HepG2 (cell line): Measurements from ENCODE around the gene NIFK. TPM values are rescaled to one million over a fixed set of nuclear protein-coding genes. Genes with fewer than 3 reads are reported as not detected.
A peak's percentile ranks its signal among the peaks of the same experiment; 100 is the strongest.

Source experiments
- ATAC-seq: fragments of 200-7000 bp; cut with Tn5 transposase; 3 replicates; pipeline ENCODE4 v1.9.1; 2020; ENCODE audit warnings: mild to moderate bottlenecking, moderate library complexity
- BruUV-seq: library from RNA; stranded (reverse); fragments of 400-500 nt; replicated peaks from 2 replicates; lab custom pipeline; 2021; lab: Mats Ljungman, UMichigan
- CTCF ChIA-PET: fragments of 300-600 bp; formaldehyde crosslinking; extraction: SDS; loops from one replicate; lab custom pipeline; 2021; ENCODE audit warnings: low total read pairs, inconsistent platforms, low intra/inter-chr PET ratio; lab: Yijun Ruan, JAX
- POLR2A ChIA-PET: fragments of 350-600 bp; sonication (Branson Sonifier 250); formaldehyde crosslinking; loops from one replicate; lab custom pipeline; 2020; ENCODE audit warnings: antibody characterized with exemption, inconsistent platforms; lab: Yijun Ruan, JAX
- DNase-seq: peaks from one replicate; pipeline ENCODE4 v3.0.0-alpha.2; 2015; ENCODE audit warnings: low spot score
- FAIRE-seq: peaks from 3 replicates; lab custom pipeline; 2011; peaks lifted over from hg19 to GRCh38; lab: Jason Lieb, UNC
- H2AFZ ChIP-seq: one replicate; pipeline ENCODE4 v1.6.1; 2011; ENCODE audit warnings: low read length, inconsistent platforms
- H3K27ac ChIP-seq: fragments of 300-600 bp; 3 replicates; pipeline ENCODE4 v1.8.0; 2011; ENCODE audit warnings: mixed run types, mild to moderate bottlenecking, mixed read lengths, low read length, inconsistent platforms; ENCODE audit not compliant: insufficient read depth; ENCODE audit errors: extremely low read length
- H3K27me3 ChIP-seq, 2 experiments: fragments of 200-600 bp in 1 of 2; 2 replicates in 1 of 2; 3 replicates in 1 of 2; pipeline versions ENCODE4 v1.6.0 to v1.8.0; 2011; ENCODE audit warnings: low read length in 2 of 2, mild to moderate bottlenecking in 2 of 2, moderate library complexity in 2 of 2, inconsistent platforms in 1 of 2; ENCODE audit not compliant: insufficient read depth in 2 of 2, control insufficient read depth in 1 of 2
- H3K36me3 ChIP-seq, 2 experiments: fragments of 200-600 bp in 1 of 2; replicated peaks in 1 of 2; 2 replicates in 1 of 2; 3 replicates in 1 of 2; pipeline versions ENCODE4 v1.5.1 to v1.8.0; 2011; ENCODE audit warnings: low read length in 2 of 2, inconsistent platforms in 1 of 2; ENCODE audit not compliant: insufficient read depth in 2 of 2, control insufficient read depth in 1 of 2
- H3K4me1 ChIP-seq: 2 replicates; pipeline ENCODE4 v1.5.1; 2012; ENCODE audit warnings: low read length, inconsistent platforms; ENCODE audit not compliant: insufficient read depth
- H3K4me2 ChIP-seq: 2 replicates; pipeline ENCODE4 v1.6.0; 2011; ENCODE audit warnings: low read depth, low read length, inconsistent platforms
- H3K4me3 ChIP-seq, 3 experiments: fragments of 200-600 bp in 1 of 3; sonication (generic), shearing (Covaris generic) in 1 of 3; replicated peaks in 1 of 3; 2 replicates each; pipeline ENCODE4 v1.5.1; 2011 to 2016; ENCODE audit warnings: low read length in 3 of 3, inconsistent platforms in 2 of 3, low read depth in 2 of 3, mild to moderate bottlenecking in 2 of 3, control low read depth in 1 of 3, mixed read lengths in 1 of 3; ENCODE audit not compliant: insufficient read depth in 1 of 3
- H3K79me2 ChIP-seq: one replicate; pipeline ENCODE4 v1.6.1; 2011; ENCODE audit warnings: low read length, inconsistent platforms; ENCODE audit not compliant: insufficient read depth
- H3K9ac ChIP-seq: 2 replicates; pipeline ENCODE4 v1.6.0; 2011; ENCODE audit warnings: mild to moderate bottlenecking, low read depth, low read length, inconsistent platforms; ENCODE audit not compliant: insufficient read depth
- H3K9me3 ChIP-seq: 2 replicates; pipeline ENCODE4 v1.5.1; 2012; ENCODE audit warnings: mild to moderate bottlenecking, low read length
- H4K20me1 ChIP-seq: 2 replicates; pipeline ENCODE4 v1.6.0; 2011; ENCODE audit warnings: inconsistent platforms, mild to moderate bottlenecking, low read length, moderate library complexity; ENCODE audit not compliant: insufficient read depth
- CREM ChIP-seq, 2 experiments: sonication (generic) in 1 of 2; formaldehyde crosslinking in 1 of 2; IDR thresholded peaks; 2 replicates each; pipeline versions ENCODE4 v1.4.0 to v1.6.1; 2016 to 2020; ENCODE audit warnings: antibody characterized with exemption in 1 of 2, mild to moderate bottlenecking in 1 of 2, missing genetic modification reagents in 1 of 2
- DR1 ChIP-seq: sonication (generic); formaldehyde crosslinking; IDR thresholded peaks from 2 replicates; pipeline ENCODE4 v1.8.0; 2021; ENCODE audit warnings: mild to moderate bottlenecking, missing genetic modification reagents, inconsistent platforms
- GPN1 ChIP-seq: sonication (generic); formaldehyde crosslinking; IDR thresholded peaks from 2 replicates; pipeline ENCODE4 v1.5.1; 2020; ENCODE audit warnings: missing genetic modification reagents, borderline replicate concordance
- SIN3A ChIP-seq: IDR thresholded peaks from 2 replicates; pipeline ENCODE4 v1.6.1; 2011; ENCODE audit warnings: low read depth, mild to moderate bottlenecking, control low read depth, low read length, borderline replicate concordance
- TMF1 ChIP-seq: sonication (generic); formaldehyde crosslinking; IDR thresholded peaks from 2 replicates; pipeline ENCODE4 v1.8.1; 2022; ENCODE audit warnings: low read depth, missing genetic modification reagents
- ZFP90 ChIP-seq: sonication (generic); formaldehyde crosslinking; IDR thresholded peaks from 2 replicates; pipeline ENCODE4 v1.8.0; 2022; ENCODE audit warnings: missing genetic modification reagents, mild to moderate bottlenecking, inconsistent platforms, borderline replicate concordance
- ZKSCAN8 ChIP-seq: IDR thresholded peaks from 2 replicates; pipeline ENCODE4 v1.6.1; 2016; ENCODE audit warnings: borderline replicate concordance, missing genetic modification reagents, missing compliant biosample characterization
- ZNF335 ChIP-seq: sonication (generic); formaldehyde crosslinking; IDR thresholded peaks from 2 replicates; pipeline ENCODE4 v1.4.0; 2020; ENCODE audit warnings: missing genetic modification reagents
- ZSCAN20 ChIP-seq: sonication (generic); formaldehyde crosslinking; IDR thresholded peaks from 2 replicates; pipeline ENCODE4 v1.4.0; 2020; ENCODE audit warnings: missing genetic modification reagents, mild to moderate bottlenecking, borderline replicate concordance
- WGBS: methylation state at CpG from one replicate; pipeline ENCODE4 v1.1.6; 2017; ENCODE audit warnings: low lambda C conversion rate; 5-methylcytosine and 5-hydroxymethylcytosine counted together
- in situ Hi-C: cut with HindIII; loops from 2 replicates; pipeline ENCODE4 v1.10.0; 2017; ENCODE audit warnings: low pct_unique_long_range_greater_than_20kb; ENCODE audit not compliant: extremely low pct_ligation_motif_present
- intact Hi-C: fragments of 100-400 bp; cut with micrococcal nuclease; formaldehyde crosslinking; loops from one replicate; pipeline ENCODE4 v1.10.0; 2022; ENCODE audit not compliant: unreplicated experiment
- polyA plus RNA-seq, 8 experiments: library from polyadenylated mRNA; depleted of rRNA in 3 of 8; stranded (reverse) in 7 of 8; unstranded in 1 of 8; fragments of >200 nt; fragmentation: Illumina TruSeq in 4 of 8; extraction: Trizol in 4 of 8; gene quantifications; 2 replicates each; pipeline versions ENCODE4 v1.2.1 to v1.2.3, GENCODE V29; 2011 to 2016; ENCODE audit warnings: low read depth in 4 of 8, missing spikeins in 1 of 8, mixed read lengths in 1 of 8; ENCODE audit not compliant: insufficient read depth in 1 of 8
- total RNA-seq, 5 experiments: library from RNA; depleted of rRNA; stranded (reverse); fragments of >200 nt; fragmentation: Illumina TruSeq; extraction: Trizol; gene quantifications; 2 replicates each; pipeline ENCODE4 v1.2.3, GENCODE V29; 2016; ENCODE audit warnings: low read depth in 1 of 5
- TF ChIP-seq, protein P1 (sequence below): sonication (generic); formaldehyde crosslinking; IDR thresholded peaks from 2 replicates; pipeline ENCODE4 v1.4.0; 2020; ENCODE audit warnings: missing genetic modification reagents

Gene NIFK
- total and polyA plus RNA-seq, 2 of the 13 experiments (the other 11 are each of a cell fraction or from before 2014, with no cell fraction given): 19.6 to 105 TPM

DNA sequence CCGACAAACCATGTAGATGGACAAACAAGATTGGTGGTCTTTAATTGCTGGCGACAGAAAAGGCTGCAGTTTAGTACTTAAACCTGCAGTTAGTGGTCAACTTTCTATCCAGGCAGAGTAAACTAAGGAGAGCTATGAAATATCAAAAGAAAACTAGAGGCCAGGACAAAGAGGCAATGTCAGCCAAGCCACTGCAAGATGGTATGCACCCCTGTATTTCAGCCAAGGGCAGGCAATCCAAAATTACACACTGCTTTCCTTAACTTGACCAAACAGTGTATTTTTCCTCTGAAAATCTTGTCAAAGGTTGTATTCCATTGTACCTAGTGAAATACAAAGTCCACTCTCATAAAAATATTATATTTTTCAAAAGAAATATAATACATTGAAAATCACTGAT, 9.3 kb downstream of the NIFK start:
- no peaks in the 10 kb centered on the region for H3K9me3 ChIP-seq
- no peak overlapping the region for H2AFZ ChIP-seq
- 0 out of 2 replicates have a peak, but pooled peaks cover 4% of the 10 kb centered on the region for H3K4me1 ChIP-seq
- FAIRE-seq (no peak), ATAC-seq (no peak), DNase-seq (no peak)
- POLR2A ChIA-PET: interaction anchor here (1.0 kb wide), 1 partner anchor 9 kb away, joined by 7 read pairs; the partner anchor contains the start of gene NIFK
- no peaks in the 10 kb centered on the region for H3K27me3 ChIP-seq
- BruUV-seq: TSS peak; percentile 26
- in situ Hi-C loops: no loop called here
- TF ChIP-seq ZFP90 (CRISPR knock-in tag) (no peak), GPN1 (CRISPR knock-in tag) (no peak), DR1 (CRISPR knock-in tag) (no peak), SIN3A (no peak), ZKSCAN8 (no peak), ZNF335 (CRISPR knock-in tag) (no peak), CREM (IDR thresholded peaks at IDR 0.05) (no peak), CREM (CRISPR knock-in tag; IDR thresholded peaks at IDR 0.05) (no peak), TMF1 (CRISPR knock-in tag) (no peak), ZSCAN20 (CRISPR knock-in tag) (no peak)
- TF ChIP-seq, protein P1, sequence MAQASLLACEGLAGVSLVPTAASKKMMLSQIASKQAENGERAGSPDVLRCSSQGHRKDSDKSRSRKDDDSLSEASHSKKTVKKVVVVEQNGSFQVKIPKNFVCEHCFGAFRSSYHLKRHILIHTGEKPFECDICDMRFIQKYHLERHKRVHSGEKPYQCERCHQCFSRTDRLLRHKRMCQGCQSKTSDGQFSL (CRISPR knock-in tag): no peak
- H3K9ac ChIP-seq: no peak overlapping the region
- WGBS: 93% methylated on average over 2 of the region's 2 CpGs
- H3K27ac ChIP-seq: no peak overlapping the region
- H4K20me1 ChIP-seq: no peaks in the 10 kb centered on the region
- intact Hi-C loops: no loop called here
- no peak overlapping the region for H3K4me2 ChIP-seq
- H3K36me3 ChIP-seq: peaks cover 13 to 53% of the 10 kb centered on the region in 2 experiments
- no peaks in the 10 kb centered on the region for H3K79me2 ChIP-seq
- H3K4me3 ChIP-seq: no peak overlapping the region
- CTCF ChIA-PET: no interaction called here
